Tibial nerve (tissue), 4 donors: ENCODE results near the gene A3GALT2. TPM values are rescaled to one million over a fixed set of nuclear protein-coding genes. Genes with fewer than 3 reads are reported as not detected.

Experiments used
- DNase-seq, 2 donors: peaks; one replicate each; pipeline ENCODE4 v3.0.0-alpha.2; 2019; ENCODE audit warnings: low spot score in 2 of 2
- H3K27ac ChIP-seq, 4 donors: fragments of 200-600 bp; sonication (generic) in 3 of 4; one replicate each; pipeline ENCODE4 v1.5.1; 2017 to 2019; ENCODE audit warnings: mild to moderate bottlenecking in 1 of 4
- H3K27me3 ChIP-seq, 2 donors: fragments of 200-600 bp; sonication (generic) in 1 of 2; one replicate each; pipeline versions ENCODE4 v1.5.1 to v1.6.0; 2017 to 2019
- H3K36me3 ChIP-seq, 3 donors: fragments of 200-600 bp; sonication (generic); one replicate each; pipeline ENCODE4 v1.5.1; 2018 to 2019
- H3K4me1 ChIP-seq, 4 donors: fragments of 200-600 bp; sonication (generic) in 3 of 4; one replicate each; pipeline ENCODE4 v1.5.1; 2017 to 2019
- H3K4me3 ChIP-seq, 4 donors: fragments of 200-600 bp; sonication (generic) in 3 of 4; one replicate each; pipeline ENCODE4 v1.5.1; 2017 to 2019; ENCODE audit warnings: mild to moderate bottlenecking in 1 of 4, moderate library complexity in 1 of 4
- H3K9me3 ChIP-seq, 4 donors: fragments of 200-600 bp; sonication (generic) in 3 of 4; one replicate each; pipeline ENCODE4 v1.5.1; 2017 to 2019
- CTCF ChIP-seq, 5 experiments: fragments of 200-600 bp in 3 of 5; fragments of 450-650 bp in 2 of 5; sonication (generic) in 3 of 5; IDR thresholded peaks; one replicate each; pipeline ENCODE4 v1.5.1; 2016 to 2019; ENCODE audit warnings: antibody characterized with exemption in 5 of 5, mild to moderate bottlenecking in 3 of 5, moderate library complexity in 2 of 5
- EP300 ChIP-seq, 2 donors: sonication (generic); formaldehyde crosslinking; IDR thresholded peaks; one replicate each; pipeline ENCODE4 v1.6.1; 2017; ENCODE audit warnings: antibody characterized with exemption in 2 of 2, mild to moderate bottlenecking in 1 of 2
- POLR2A ChIP-seq, 2 donors: fragments of 450-650 bp; IDR thresholded peaks; one replicate each; pipeline ENCODE4 v1.6.1; 2017; ENCODE audit warnings: antibody characterized with exemption in 2 of 2, mild to moderate bottlenecking in 2 of 2, moderate library complexity in 2 of 2
- WGBS, 2 donors: methylation state at CpG; one replicate each; pipeline ENCODE4 v1.1.5; 2018; 5-methylcytosine and 5-hydroxymethylcytosine counted together
- total RNA-seq, 4 donors: library from RNA; depleted of rRNA; stranded (reverse); fragments of >200 nt; gene quantifications; one replicate each; pipeline ENCODE4 v1.1.0, GENCODE V29; 2016

Gene A3GALT2
- total RNA-seq, 4 donors from 2014 or later: 0.42 to 0.66 TPM; not detected in 2

GRCh38 chr1:33281554-33282303 is 39.2 kb downstream of the A3GALT2 start:
- 94% methylated on average over 12 to 17 of the region's 17 CpGs for WGBS, 2 donors
- no peak overlapping the region for H3K27ac ChIP-seq
- H3K4me3 ChIP-seq: no peak overlapping the region
- DNase-seq: no peak
- H3K4me1 ChIP-seq: peaks cover 0 to 10% (median 5%) of the 10 kb centered on the region in 4 donors
- TF ChIP-seq EP300 (IDR thresholded peaks at IDR 0.05) (no peak), POLR2A (IDR thresholded peaks at IDR 0.05) (no peak), CTCF (IDR thresholded peaks at IDR 0.05) (no peak)
- peaks cover 5 to 85% (median 10%) of the 10 kb centered on the region in 3 donors for H3K36me3 ChIP-seq
- H3K9me3 ChIP-seq: no peaks in the 10 kb centered on the region
- H3K27me3 ChIP-seq: no peaks in the 10 kb centered on the region

GRCh38 chr1:33280091-33280661 is 40.7 kb downstream of the A3GALT2 start:
- TF ChIP-seq CTCF (IDR thresholded peaks at IDR 0.05): no peak
- no peak for TF ChIP-seq EP300 (IDR thresholded peaks at IDR 0.05)
- no peak for TF ChIP-seq POLR2A (IDR thresholded peaks at IDR 0.05)
- Histone ChIP-seq H3K4me1 (no peaks in the 10 kb centered on the region), H3K27ac (no peak overlapping the region), H3K4me3 (no peak overlapping the region), H3K36me3 (peaks cover 9 to 92% (median 10%) of the 10 kb centered on the region in 3 donors), H3K9me3 (no peaks in the 10 kb centered on the region), H3K27me3 (no peaks in the 10 kb centered on the region)
- WGBS, 2 donors: 95 to 96% methylated on average over 24 to 28 of the region's 29 CpGs
- no peak for DNase-seq

- 83 to 92% methylated on average over 11 of the region's 11 CpGs for WGBS, 2 donors
- Histone ChIP-seq H3K36me3 (peaks cover 9 to 69% (median 10%) of the 10 kb centered on the region in 3 donors), H3K27ac (no peak overlapping the region), H3K4me3 (no peak overlapping the region), H3K4me1 (peaks cover 0 to 12% (median 0%) of the 10 kb centered on the region in 4 donors), H3K27me3 (no peaks in the 10 kb centered on the region), H3K9me3 (no peaks in the 10 kb centered on the region)
- TF ChIP-seq POLR2A (IDR thresholded peaks at IDR 0.05) (no peak), EP300 (IDR thresholded peaks at IDR 0.05) (no peak), CTCF (IDR thresholded peaks at IDR 0.05) (no peak)
- no peak for DNase-seq
These were observed 43.3 kb downstream of the A3GALT2 start for GRCh38 chr1:33277488-33278084.

- no peaks in the 10 kb centered on the region for H3K27me3 ChIP-seq
- DNase-seq: no peak
- H3K36me3 ChIP-seq: peaks cover 7 to 61% (median 9%) of the 10 kb centered on the region in 3 donors
- no peaks in the 10 kb centered on the region for H3K9me3 ChIP-seq
- H3K27ac ChIP-seq: no peak overlapping the region
- H3K4me1 ChIP-seq: peaks cover 0 to 20% (median 0%) of the 10 kb centered on the region in 4 donors
- TF ChIP-seq EP300 (IDR thresholded peaks at IDR 0.05) (no peak), POLR2A (IDR thresholded peaks at IDR 0.05) (no peak), CTCF (IDR thresholded peaks at IDR 0.05) (no peak)
- WGBS, 2 donors: 81 to 88% methylated on average over 14 to 30 of the region's 30 CpGs
- H3K4me3 ChIP-seq: no peak overlapping the region
These were observed 44.2 kb downstream of the A3GALT2 start for GRCh38 chr1:33276573-33277298.
